ENCODE measurements around the gene TIAM1.

The TIAM1 gene

GRCh38 chr21:31135531-31136184 is 208.4 kb downstream of the TIAM1 start:
- no peak for DNase-seq (ENCODE audit: low read depth)

DNA sequence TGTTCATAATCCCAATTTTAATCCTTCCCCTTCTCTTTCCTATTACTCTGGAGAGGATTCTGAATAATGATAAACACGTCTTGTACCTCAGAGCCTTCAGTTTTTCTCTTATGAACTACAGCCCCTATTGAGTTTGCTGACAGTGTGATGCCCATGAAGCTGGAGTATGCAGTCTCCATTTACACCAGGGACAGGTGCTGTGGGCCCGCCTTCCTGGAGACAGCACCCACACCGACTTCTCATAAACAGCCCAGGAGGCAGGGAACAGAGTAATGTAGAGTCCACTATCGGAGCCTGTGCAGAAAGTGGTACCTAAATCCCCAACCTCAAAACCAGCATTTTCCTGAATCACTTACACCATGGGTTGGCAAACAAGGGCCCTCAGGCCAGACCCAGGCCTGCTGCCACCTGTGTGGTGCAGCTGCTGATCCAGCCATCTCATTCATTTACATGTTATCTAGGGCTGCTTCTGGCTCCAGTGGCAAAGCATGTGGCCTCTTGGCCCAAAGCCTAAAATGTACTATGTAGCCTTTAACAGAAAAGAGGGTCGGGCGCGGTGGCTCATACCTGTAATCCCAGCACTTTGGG is 210.7 kb downstream of the TIAM1 start:
- no peak for DNase-seq (ENCODE audit: low read depth)

DNA sequence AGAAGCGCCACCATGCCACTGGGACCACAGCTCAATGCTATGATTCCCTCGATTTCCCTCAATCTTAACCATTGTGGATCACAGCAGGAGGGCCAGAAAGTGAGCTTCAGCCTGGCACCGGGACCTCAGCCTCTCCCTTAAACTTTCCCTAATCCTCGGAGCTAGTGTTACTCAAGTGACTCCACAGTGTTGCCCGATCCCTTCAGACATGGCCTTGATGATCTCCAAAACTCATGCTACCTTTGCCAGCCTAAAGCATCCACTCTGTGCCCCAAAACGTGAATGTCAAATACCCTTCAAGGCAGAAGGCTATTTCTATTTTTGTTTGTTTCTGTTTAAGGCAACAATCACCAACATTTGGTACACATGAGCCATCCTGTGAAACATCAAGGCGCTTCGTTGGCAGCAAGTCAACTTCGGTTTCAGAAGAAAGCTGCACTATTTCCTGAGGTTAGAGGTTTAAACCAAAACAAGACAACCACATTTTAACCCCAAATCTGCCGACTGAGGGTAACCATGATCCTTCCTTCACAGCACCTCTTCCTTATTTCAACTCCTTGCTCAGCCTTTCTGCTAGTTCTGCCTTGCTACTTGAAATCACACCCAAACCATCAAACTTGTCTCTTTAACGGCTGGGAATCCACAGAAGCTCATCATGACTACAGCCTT is 211.4 kb downstream of the TIAM1 start:
- DNase-seq (ENCODE audit: low read depth) = no peak

DNA sequence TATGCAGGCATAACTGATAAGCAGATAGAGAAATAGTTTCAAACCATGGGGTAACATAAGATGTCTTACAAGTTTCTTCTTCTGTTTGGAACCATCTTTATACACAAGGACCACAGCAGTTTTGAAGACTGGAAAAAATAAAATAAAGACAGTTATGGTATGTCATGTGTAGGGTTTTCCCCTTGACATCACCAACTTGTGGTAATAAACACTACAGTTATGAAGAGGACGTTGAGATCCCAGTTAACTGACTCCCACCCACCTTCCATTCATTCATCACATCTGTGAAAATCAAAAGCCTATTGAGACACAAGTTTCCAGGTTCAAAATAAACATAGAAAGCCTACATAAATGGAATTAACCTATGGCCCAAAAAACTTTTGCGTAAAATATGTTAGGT is 213.2 kb downstream of the TIAM1 start:
- DNase-seq (ENCODE audit: low read depth) = no peak

GRCh38 chr21:31128234-31128633 is 215.8 kb downstream of the TIAM1 start:
- DNase-seq (ENCODE audit: low read depth) = no peak

DNA sequence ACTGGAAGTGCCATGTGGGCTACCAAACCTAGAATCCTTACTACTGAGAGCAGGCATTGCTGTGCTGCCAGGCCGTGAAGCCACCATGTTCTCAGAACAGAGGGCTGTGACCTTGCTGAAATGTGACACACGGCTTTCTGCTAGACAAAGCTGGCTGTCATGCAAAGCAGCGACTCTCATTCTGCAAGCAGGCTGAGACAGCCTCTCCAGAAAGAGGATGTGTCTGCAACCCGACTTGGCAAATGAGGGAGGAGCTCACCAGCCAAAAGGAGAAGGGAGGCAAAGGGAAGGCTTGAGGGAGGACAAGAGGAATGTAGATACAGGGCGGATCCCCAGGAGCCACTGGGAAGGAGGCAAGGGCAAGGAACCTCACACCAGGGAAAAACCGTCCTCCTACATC is 220.1 kb downstream of the TIAM1 start:
- no peak for DNase-seq (ENCODE audit: low read depth)

DNA sequence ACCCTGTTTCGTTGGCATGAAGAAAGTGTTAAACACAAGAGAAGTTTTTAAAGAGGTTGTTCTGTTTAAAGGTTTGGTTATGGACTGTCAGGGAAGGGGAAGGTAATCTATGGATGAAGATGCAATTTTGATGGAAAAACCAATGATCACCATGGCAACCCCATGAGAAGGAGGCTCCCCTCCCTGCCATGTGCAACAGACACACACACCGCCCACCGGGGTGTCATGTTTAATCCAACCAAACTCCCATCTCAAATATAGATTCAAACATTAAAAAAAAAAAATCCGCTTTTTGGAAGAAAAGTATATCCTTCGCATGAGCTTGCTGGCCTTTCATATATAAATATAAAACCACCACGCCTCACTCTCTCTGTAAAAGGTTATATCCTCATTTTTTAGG is 224.9 kb downstream of the TIAM1 start:
- DNase-seq (ENCODE audit: low read depth) = no peak

DNA sequence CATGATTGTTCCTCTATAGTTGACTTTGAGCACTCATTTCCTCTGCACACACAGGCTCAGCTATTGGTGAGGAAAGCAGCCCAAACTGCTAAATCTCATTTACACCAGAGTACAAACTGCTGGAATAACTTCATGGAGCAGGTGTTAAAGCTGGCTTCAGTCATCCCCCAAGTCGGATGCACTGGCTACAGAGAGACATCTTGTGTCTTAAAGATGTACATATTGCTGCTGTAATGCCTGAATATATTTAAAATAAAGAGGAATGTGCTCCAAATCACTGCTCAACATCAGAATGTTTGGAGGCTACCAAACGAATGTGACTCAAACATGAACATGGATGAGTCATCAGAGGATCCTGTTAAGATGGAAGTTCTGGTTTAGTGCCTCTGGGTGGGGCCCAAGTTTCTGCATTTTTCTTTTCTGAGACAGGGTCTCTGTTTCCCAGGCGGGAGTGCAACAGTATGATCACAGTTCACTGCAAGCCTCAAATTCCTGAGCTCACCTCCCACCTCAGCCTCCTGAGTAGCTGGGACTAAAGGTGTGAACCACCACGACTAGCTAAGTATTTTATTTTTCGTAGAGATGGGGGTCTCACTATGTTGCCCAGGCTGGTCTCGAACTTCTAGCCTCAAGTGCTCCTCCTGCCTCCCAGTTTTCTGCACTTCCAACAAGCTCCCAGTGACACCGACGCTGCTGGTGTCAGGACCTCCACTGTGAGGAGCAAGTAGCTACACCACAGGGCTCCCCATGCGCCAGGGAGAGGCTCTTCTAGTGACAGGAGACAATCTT is 226.7 kb downstream of the TIAM1 start:
- DNase-seq (ENCODE audit: low read depth) = no peak

- DNase-seq (ENCODE audit: low read depth) = no peak
Measured at GRCh38 chr21:31115249-31115648, 228.8 kb downstream of the TIAM1 start.

- DNase-seq (ENCODE audit: low read depth) = no peak
Measured at GRCh38 chr21:31111093-31111492, 233.0 kb downstream of the TIAM1 start.

- no peak for DNase-seq (ENCODE audit: low read depth)
Measured at GRCh38 chr21:31110430-31110829, 233.6 kb downstream of the TIAM1 start.

GRCh38 chr21:31107871-31108270 is 236.2 kb downstream of the TIAM1 start:
- no peak for DNase-seq (ENCODE audit: low read depth)

GRCh38 chr21:31107176-31107785 is 236.8 kb downstream of the TIAM1 start:
- DNase-seq (ENCODE audit: low read depth) = no peak

- no peak for DNase-seq (ENCODE audit: low read depth)
Measured at GRCh38 chr21:31103571-31104265, 240.3 kb downstream of the TIAM1 start.

DNA sequence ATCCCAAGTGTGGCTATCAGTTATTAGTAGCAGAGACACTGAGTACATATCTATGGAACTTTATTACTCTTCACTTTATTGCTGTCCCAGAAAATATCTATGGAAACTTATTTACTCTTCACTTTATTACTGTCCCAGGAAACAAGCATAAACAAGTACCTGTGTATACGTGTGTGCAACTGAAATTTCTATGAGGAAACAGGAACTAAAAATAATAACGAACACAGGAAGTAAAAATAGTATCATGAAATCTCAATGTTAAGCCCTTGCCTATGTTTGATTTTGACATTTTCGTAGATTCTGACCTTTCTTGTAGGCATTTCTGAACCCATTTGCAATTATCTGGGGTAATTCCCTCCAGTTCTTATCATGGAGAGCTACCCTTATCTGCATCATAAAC is 240.9 kb downstream of the TIAM1 start:
- DNase-seq (ENCODE audit: low read depth) = no peak

DNA sequence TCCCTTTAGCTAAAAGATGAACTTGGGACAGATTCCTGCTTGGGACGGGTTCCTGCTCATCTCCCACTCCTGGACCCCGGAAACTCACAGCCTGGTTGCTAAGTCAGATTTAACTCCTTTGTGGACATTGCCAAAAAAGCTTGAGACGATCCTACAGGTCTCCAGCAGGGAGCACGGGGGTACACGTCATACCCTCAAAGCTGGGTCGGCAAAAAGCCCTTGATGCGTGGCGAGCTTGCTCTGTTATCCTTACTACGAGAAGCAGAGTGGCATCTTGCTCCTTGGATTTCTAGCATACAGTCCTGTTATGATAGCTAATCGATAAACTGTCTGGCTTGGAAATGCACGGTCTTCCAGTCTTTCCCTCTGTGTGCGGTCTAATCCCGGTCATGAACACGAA is 244.9 kb downstream of the TIAM1 start:
- no peak for DNase-seq (ENCODE audit: low read depth)

DNA sequence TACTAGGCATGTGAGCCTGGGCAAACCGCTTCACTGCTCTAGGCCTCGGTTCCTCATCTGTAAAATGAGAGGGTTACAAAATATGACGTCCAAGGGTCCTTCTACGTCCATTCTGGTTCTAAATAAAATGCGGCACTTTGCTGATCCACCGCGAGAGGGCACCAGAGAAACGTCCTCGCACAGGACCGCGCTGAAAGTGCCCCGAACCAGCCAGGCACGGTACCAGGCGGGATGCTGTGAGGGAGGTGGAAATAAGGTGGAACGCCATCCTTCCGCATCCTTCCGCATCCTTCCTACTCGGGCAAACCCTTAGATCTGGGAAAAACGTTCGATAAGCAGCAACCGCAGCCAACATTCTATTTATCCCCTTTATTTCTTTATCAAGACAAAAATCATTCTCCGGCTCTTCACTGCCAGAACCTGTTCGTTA is 245.5 kb downstream of the TIAM1 start:
- DNase-seq (ENCODE audit: low read depth) = peak; percentile 25

- DNase-seq (ENCODE audit: low read depth) = no peak
Measured at GRCh38 chr21:31092832-31093625, 251.0 kb downstream of the TIAM1 start.

GRCh38 chr21:31090376-31090775 is 253.7 kb downstream of the TIAM1 start:
- DNase-seq (ENCODE audit: low read depth) = no peak

- no peak for DNase-seq (ENCODE audit: low read depth)
Measured at GRCh38 chr21:31088474-31088751, 255.6 kb downstream of the TIAM1 start.
